Spleen (tissue), 7 donors: Measurements from ENCODE around the gene MOGAT1.

Experiments used
- POLR2A ChIP-seq, 3 donors: fragments of 450-650 bp; IDR thresholded peaks; one replicate each; pipeline ENCODE4 v1.5.1; 2017; ENCODE audit warnings: antibody characterized with exemption in 3 of 3, mild to moderate bottlenecking in 1 of 3
- POLR2AphosphoS5 ChIP-seq, 3 donors: sonication (generic); formaldehyde crosslinking; IDR thresholded peaks; one replicate each; pipeline ENCODE4 v1.5.1; 2017; ENCODE audit warnings: antibody characterized with exemption in 3 of 3
- TF ChIP-seq, protein P1 (sequence below), 11 experiments: fragments of 200-600 bp in 7 of 11; fragments of 450-650 bp in 4 of 11; sonication (generic) in 4 of 11; IDR thresholded peaks in 8 of 11; conservative IDR thresholded peaks in 3 of 11; 1 replicate in 7 of 11; 2 replicates in 4 of 11; pipeline versions ENCODE4 v1.4.0 to v1.8.0; 2016 to 2021; ENCODE audit warnings: antibody characterized with exemption in 11 of 11, inconsistent platforms in 4 of 11, mild to moderate bottlenecking in 1 of 11
- donor health status: DM: no; HTN: no; CAD: no; lungs with moderate emphysema.
- donor health status: DM: no; HTN: no; CAD: no.
- donor health status: DM: no; HTN: no; CAD: no.

- TF ChIP-seq, protein P1, sequence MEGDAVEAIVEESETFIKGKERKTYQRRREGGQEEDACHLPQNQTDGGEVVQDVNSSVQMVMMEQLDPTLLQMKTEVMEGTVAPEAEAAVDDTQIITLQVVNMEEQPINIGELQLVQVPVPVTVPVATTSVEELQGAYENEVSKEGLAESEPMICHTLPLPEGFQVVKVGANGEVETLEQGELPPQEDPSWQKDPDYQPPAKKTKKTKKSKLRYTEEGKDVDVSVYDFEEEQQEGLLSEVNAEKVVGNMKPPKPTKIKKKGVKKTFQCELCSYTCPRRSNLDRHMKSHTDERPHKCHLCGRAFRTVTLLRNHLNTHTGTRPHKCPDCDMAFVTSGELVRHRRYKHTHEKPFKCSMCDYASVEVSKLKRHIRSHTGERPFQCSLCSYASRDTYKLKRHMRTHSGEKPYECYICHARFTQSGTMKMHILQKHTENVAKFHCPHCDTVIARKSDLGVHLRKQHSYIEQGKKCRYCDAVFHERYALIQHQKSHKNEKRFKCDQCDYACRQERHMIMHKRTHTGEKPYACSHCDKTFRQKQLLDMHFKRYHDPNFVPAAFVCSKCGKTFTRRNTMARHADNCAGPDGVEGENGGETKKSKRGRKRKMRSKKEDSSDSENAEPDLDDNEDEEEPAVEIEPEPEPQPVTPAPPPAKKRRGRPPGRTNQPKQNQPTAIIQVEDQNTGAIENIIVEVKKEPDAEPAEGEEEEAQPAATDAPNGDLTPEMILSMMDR (IDR thresholded peaks at IDR 0.05 in 8 of 11, conservative IDR thresholded peaks at IDR 0.05 in 3 of 11): no peak
- TF ChIP-seq POLR2A (IDR thresholded peaks at IDR 0.05) (no peak), POLR2AphosphoS5 (IDR thresholded peaks at IDR 0.05) (no peak)
Measured at GRCh38 chr2:222635295-222635694, 36.2 kb upstream of the MOGAT1 start.
